IMR-90 (cell line): ENCODE data around the gene USH2A. TPM values are rescaled to one million over a fixed set of nuclear protein-coding genes. Genes with fewer than 3 reads are reported as not detected.

Experiments used
- ATAC-seq: fragments of 200-7000 bp; cut with Tn5 transposase; 2 replicates; pipeline ENCODE4 v1.9.1; 2020; ENCODE audit warnings: low read depth, mild to moderate bottlenecking, moderate library complexity
- BruUV-seq: library from RNA; stranded (reverse); fragments of 400-500 nt; replicated peaks from 2 replicates; lab custom pipeline; 2021; lab: Mats Ljungman, UMichigan
- CTCF ChIA-PET: fragments of 300-600 bp; formaldehyde crosslinking; extraction: SDS; loops from one replicate; lab custom pipeline; 2021; ENCODE audit warnings: antibody characterized with exemption; lab: Yijun Ruan, JAX
- POLR2A ChIA-PET: fragments of 300-600 bp; sonication (Branson Sonifier 250); formaldehyde crosslinking; loops from one replicate; lab custom pipeline; 2022; ENCODE audit warnings: antibody characterized with exemption; ENCODE audit not compliant: unreplicated experiment; lab: Charles Lee
- DNase-seq: peaks from one replicate; pipeline ENCODE4 v3.0.0; 2013
- H2AFZ ChIP-seq: replicated peaks from 2 replicates; pipeline ENCODE3; 2013; ENCODE audit warnings: low read length, mild to moderate bottlenecking; ENCODE audit not compliant: poor library complexity
- H2AK5ac ChIP-seq: 2 replicates; pipeline ENCODE4 v1.6.1; 2013; ENCODE audit warnings: low read depth, low read length, inconsistent platforms
- H2AK9ac ChIP-seq: replicated peaks from 2 replicates; pipeline ENCODE3; 2013; ENCODE audit warnings: mild to moderate bottlenecking, low read depth, low read length, moderate library complexity; ENCODE audit not compliant: poor library complexity
- H2BK120ac ChIP-seq: 2 replicates; pipeline ENCODE4 v1.6.1; 2013; ENCODE audit warnings: low read depth, low read length, inconsistent platforms
- H2BK15ac ChIP-seq: 3 replicates; pipeline ENCODE4 v1.6.1; 2013; ENCODE audit warnings: low read depth, low read length, inconsistent platforms
- H2BK20ac ChIP-seq: 2 replicates; pipeline ENCODE4 v1.6.1; 2013; ENCODE audit warnings: low read depth, mild to moderate bottlenecking, inconsistent platforms, low read length, moderate library complexity
- H2BK5ac ChIP-seq: 2 replicates; pipeline ENCODE4 v1.6.1; 2013; ENCODE audit warnings: mild to moderate bottlenecking, low read depth, low read length, inconsistent platforms; ENCODE audit not compliant: poor library complexity, severe bottlenecking
- H3K14ac ChIP-seq: replicated peaks from 2 replicates; pipeline ENCODE4 v1.6.1; 2013; ENCODE audit warnings: low read depth, low read length, inconsistent platforms
- H3K18ac ChIP-seq: 2 replicates; pipeline ENCODE4 v1.6.1; 2013; ENCODE audit warnings: low read depth, low read length, control low read depth
- H3K23ac ChIP-seq: 2 replicates; pipeline ENCODE4 v1.6.1; 2013; ENCODE audit warnings: low read depth, low read length, inconsistent platforms
- H3K27ac ChIP-seq: 2 replicates; pipeline ENCODE4 v1.5.1; 2013; ENCODE audit warnings: mild to moderate bottlenecking, control low read depth, low read length; ENCODE audit not compliant: insufficient read depth
- H3K27me3 ChIP-seq: 2 replicates; pipeline ENCODE4 v1.6.1; 2013; ENCODE audit warnings: low read length; ENCODE audit not compliant: control insufficient read depth, insufficient read depth
- H3K36me3 ChIP-seq: 2 replicates; pipeline ENCODE4 v1.6.1; 2013; ENCODE audit warnings: low read length, mixed read lengths; ENCODE audit not compliant: control insufficient read depth, insufficient read depth
- H3K4ac ChIP-seq: 2 replicates; pipeline ENCODE4 v1.6.1; 2013; ENCODE audit warnings: low read depth, low read length, inconsistent platforms
- H3K4me1 ChIP-seq: 2 replicates; pipeline ENCODE4 v1.6.1; 2013; ENCODE audit warnings: low read length, mixed read lengths; ENCODE audit not compliant: control insufficient read depth, insufficient read depth
- H3K4me2 ChIP-seq: 2 replicates; pipeline ENCODE4 v1.6.1; 2013; ENCODE audit warnings: low read depth, mild to moderate bottlenecking, control low read depth, low read length, moderate library complexity
- H3K4me3 ChIP-seq: 2 replicates; pipeline ENCODE4 v1.5.1; 2013; ENCODE audit warnings: low read depth, mild to moderate bottlenecking, control low read depth, low read length, moderate library complexity; ENCODE audit not compliant: insufficient read depth
- H3K56ac ChIP-seq: 2 replicates; pipeline ENCODE4 v1.6.1; 2013; ENCODE audit warnings: low read length, inconsistent platforms; ENCODE audit not compliant: insufficient read depth; ENCODE audit errors: extremely low read depth
- H3K79me1 ChIP-seq, 2 experiments: 2 replicates each; pipeline ENCODE4 v1.6.1; 2013; ENCODE audit warnings: low read length in 2 of 2, inconsistent platforms in 1 of 2, low read depth in 1 of 2
- H3K9ac ChIP-seq: 2 replicates; pipeline ENCODE4 v1.6.1; 2013; ENCODE audit warnings: low read depth, low read length, control low read depth
- H3K9me1 ChIP-seq: 2 replicates; pipeline ENCODE4 v1.6.1; 2013; ENCODE audit warnings: low read length, inconsistent platforms; ENCODE audit not compliant: insufficient read depth
- H3K9me3 ChIP-seq: 2 replicates; pipeline ENCODE4 v1.6.1; 2013; ENCODE audit warnings: low read length; ENCODE audit not compliant: control insufficient read depth, insufficient read depth
- H4K20me1 ChIP-seq: 2 replicates; pipeline ENCODE4 v1.6.1; 2013; ENCODE audit warnings: low read length, inconsistent platforms; ENCODE audit not compliant: insufficient read depth
- H4K5ac ChIP-seq: 2 replicates; pipeline ENCODE4 v1.6.1; 2013; ENCODE audit warnings: mild to moderate bottlenecking, low read depth, low read length, control low read depth
- H4K8ac ChIP-seq, 2 experiments: 2 replicates each; pipeline ENCODE4 v1.6.1; 2013; ENCODE audit warnings: low read depth in 2 of 2, low read length in 2 of 2, control low read depth in 1 of 2, inconsistent platforms in 1 of 2
- H4K91ac ChIP-seq: 2 replicates; pipeline ENCODE4 v1.6.1; 2013; ENCODE audit warnings: low read depth, low read length, inconsistent platforms; ENCODE audit not compliant: insufficient read depth
- BHLHE40 ChIP-seq: fragments of 150-350 bp; IDR thresholded peaks from 2 replicates; pipeline ENCODE4 v1.6.1; 2016; ENCODE audit warnings: mild to moderate bottlenecking, low read depth, low read length
- CEBPB ChIP-seq: IDR thresholded peaks from 2 replicates; pipeline ENCODE4 v1.6.1; 2012; ENCODE audit warnings: low read depth, low read length, improper control_type of control experiment
- CHD1 ChIP-seq: IDR thresholded peaks from 2 replicates; pipeline ENCODE4 v1.6.1; 2012; ENCODE audit warnings: low read depth, low read length, improper control_type of control experiment
- ELK1 ChIP-seq: fragments of 150-350 bp; IDR thresholded peaks from 2 replicates; pipeline ENCODE4 v1.6.1; 2016; ENCODE audit warnings: low read depth, mild to moderate bottlenecking, low read length, moderate library complexity, borderline replicate concordance
- FOS ChIP-seq: fragments of 150-350 bp; IDR thresholded peaks from 2 replicates; pipeline ENCODE4 v1.6.1; 2016; ENCODE audit warnings: low read depth, low read length
- MAFK ChIP-seq: IDR thresholded peaks from 2 replicates; pipeline ENCODE4 v1.6.1; 2012; ENCODE audit warnings: low read depth, low read length, improper control_type of control experiment
- MAZ ChIP-seq: IDR thresholded peaks from 2 replicates; pipeline ENCODE4 v1.6.1; 2012; ENCODE audit warnings: low read depth, mild to moderate bottlenecking, low read length, improper control_type of control experiment, moderate library complexity, borderline replicate concordance
- MXI1 ChIP-seq: IDR thresholded peaks from 2 replicates; pipeline ENCODE4 v1.6.1; 2012; ENCODE audit warnings: low read depth, mild to moderate bottlenecking, low read length, moderate library complexity, borderline replicate concordance
- NFE2L2 ChIP-seq: fragments of 150-350 bp; IDR thresholded peaks from 2 replicates; pipeline ENCODE4 v1.6.1; 2016; ENCODE audit warnings: low read depth, mild to moderate bottlenecking, low read length
- POLR2A ChIP-seq: IDR thresholded peaks from 2 replicates; pipeline ENCODE4 v1.6.1; 2012; ENCODE audit warnings: mild to moderate bottlenecking, low read depth, low read length
- RAD21 ChIP-seq: IDR thresholded peaks from 2 replicates; pipeline ENCODE4 v1.6.1; 2012; ENCODE audit warnings: low read length, improper control_type of control experiment
- RCOR1 ChIP-seq: IDR thresholded peaks from 2 replicates; pipeline ENCODE4 v1.6.1; 2012; ENCODE audit warnings: mild to moderate bottlenecking, low read length, improper control_type of control experiment; ENCODE audit not compliant: insufficient replicate concordance
- RFX5 ChIP-seq: IDR thresholded peaks from 2 replicates; pipeline ENCODE4 v1.8.0; 2012; ENCODE audit warnings: low read depth, mild to moderate bottlenecking, low read length, moderate library complexity
- SMC3 ChIP-seq: fragments of 150-350 bp; IDR thresholded peaks from 2 replicates; pipeline ENCODE4 v1.6.1; 2016; ENCODE audit warnings: low read depth, mild to moderate bottlenecking, antibody characterized with exemption, low read length, moderate library complexity
- WGBS, 2 experiments: methylation state at CpG; one replicate each; pipeline versions ENCODE4 v1.1.5 to v1.1.7; 2013; ENCODE audit warnings: missing lambda C conversion rate in 2 of 2; ENCODE audit not compliant: insufficient read length in 1 of 2; ENCODE audit errors: extremely low coverage in 2 of 2; 5-methylcytosine and 5-hydroxymethylcytosine counted together
- dilution Hi-C: fragments of 300-500 bp; cut with HindIII; formaldehyde crosslinking; loops from one replicate; pipeline ENCODE4 v1.14.3; 2018; ENCODE audit warnings: low sequenced_read_pairs; ENCODE audit not compliant: unreplicated experiment
- in situ Hi-C: fragments of 300-500 bp; cut with MboI; formaldehyde crosslinking; loops from 3 replicates; pipeline ENCODE4 v1.14.3; 2019; ENCODE audit warnings: low sequenced_read_pairs, inconsistent platforms, mixed read lengths
- intact Hi-C: fragments of 100-400 bp; cut with micrococcal nuclease; formaldehyde crosslinking; loops from 2 replicates; pipeline ENCODE4 v1.10.0; 2022
- polyA plus RNA-seq, 3 experiments: library from polyadenylated mRNA; depleted of rRNA; stranded (reverse); fragments of >200 nt; gene quantifications; 2 replicates each; pipeline ENCODE4 v1.2.3, GENCODE V29; 2012; ENCODE audit warnings: low replicate concordance in 1 of 3
- total RNA-seq: library from RNA; depleted of rRNA; stranded (reverse); fragments of >200 nt; gene quantifications from 2 replicates; pipeline ENCODE4 v1.2.3, GENCODE V29; 2012
- TF ChIP-seq, protein P1 (sequence below): conservative IDR thresholded peaks from 2 replicates; pipeline ENCODE4 v1.5.1; 2012; ENCODE audit warnings: mild to moderate bottlenecking, low read depth, low read length, improper control_type of control experiment

The USH2A gene
- total and polyA plus RNA-seq, 2 of the 4 experiments (the other 2 are of a cell fraction) = under 0.01 to 0.02 TPM

DNA sequence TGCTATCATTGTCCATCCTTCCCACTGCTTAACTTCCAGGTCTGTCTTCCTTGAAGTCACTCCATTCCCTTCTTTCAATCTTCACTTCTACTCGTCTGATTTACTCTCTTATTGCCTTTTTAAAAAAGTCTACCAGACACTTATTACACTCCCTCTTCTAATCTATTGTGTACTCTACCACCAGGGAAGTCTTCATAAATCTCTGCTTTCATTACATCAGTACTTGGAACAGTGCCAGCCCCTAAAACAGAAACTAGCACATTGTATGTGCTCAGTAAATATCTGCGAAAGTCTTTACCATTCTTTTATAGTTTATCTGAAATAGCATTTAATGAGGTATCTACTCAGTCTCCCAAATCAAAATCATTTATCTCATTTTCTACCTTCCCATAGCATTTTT is 236.4 kb downstream of the USH2A start:
- ChIA-PET CTCF (no interaction called here), POLR2A (no interaction called here)
- no peak overlapping the region for H3K9ac ChIP-seq
- no peak overlapping the region for H3K4me2 ChIP-seq
- H2BK5ac ChIP-seq = no peak overlapping the region
- no TSS peak for BruUV-seq
- no peak overlapping the region for H2AK5ac ChIP-seq
- H3K9me3 ChIP-seq = no peaks in the 10 kb centered on the region
- no peak overlapping the region for H3K27ac ChIP-seq
- H3K23ac ChIP-seq = no peak overlapping the region
- in situ Hi-C loops = no loop called here
- no peak overlapping the region for H2BK15ac ChIP-seq
- peaks cover 5% of the 10 kb centered on the region; the same call in 1 of the 2 replicates for H3K4me1 ChIP-seq
- H4K5ac ChIP-seq = no peak overlapping the region
- no peak overlapping the region for H4K91ac ChIP-seq
- no peak overlapping the region for H3K18ac ChIP-seq
- H3K4ac ChIP-seq = no peak overlapping the region
- intact Hi-C loops = no loop called here
- no peak for ATAC-seq
- no peaks in the 10 kb centered on the region for H4K20me1 ChIP-seq
- no peak overlapping the region for H2AFZ ChIP-seq
- H3K4me3 ChIP-seq = no peak overlapping the region
- no peak overlapping the region for H2BK120ac ChIP-seq
- H3K14ac ChIP-seq = no peak overlapping the region
- 20% methylated on average over 1 of the region's 2 CpGs; no CpG with 5 or more reads in 1 of the 2 experiments for WGBS, 2 experiments
- H3K79me1 ChIP-seq = no peaks in the 10 kb centered on the region
- H4K8ac ChIP-seq = no peak overlapping the region
- TF ChIP-seq MXI1 (no peak), CEBPB (no peak), RAD21 (no peak), BHLHE40 (no peak), RFX5 (no peak), NFE2L2 (no peak), POLR2A (no peak), RCOR1 (no peak), SMC3 (no peak), MAFK (no peak), MAZ (no peak), FOS (no peak), ELK1 (no peak), CHD1 (no peak)
- TF ChIP-seq, protein P1, sequence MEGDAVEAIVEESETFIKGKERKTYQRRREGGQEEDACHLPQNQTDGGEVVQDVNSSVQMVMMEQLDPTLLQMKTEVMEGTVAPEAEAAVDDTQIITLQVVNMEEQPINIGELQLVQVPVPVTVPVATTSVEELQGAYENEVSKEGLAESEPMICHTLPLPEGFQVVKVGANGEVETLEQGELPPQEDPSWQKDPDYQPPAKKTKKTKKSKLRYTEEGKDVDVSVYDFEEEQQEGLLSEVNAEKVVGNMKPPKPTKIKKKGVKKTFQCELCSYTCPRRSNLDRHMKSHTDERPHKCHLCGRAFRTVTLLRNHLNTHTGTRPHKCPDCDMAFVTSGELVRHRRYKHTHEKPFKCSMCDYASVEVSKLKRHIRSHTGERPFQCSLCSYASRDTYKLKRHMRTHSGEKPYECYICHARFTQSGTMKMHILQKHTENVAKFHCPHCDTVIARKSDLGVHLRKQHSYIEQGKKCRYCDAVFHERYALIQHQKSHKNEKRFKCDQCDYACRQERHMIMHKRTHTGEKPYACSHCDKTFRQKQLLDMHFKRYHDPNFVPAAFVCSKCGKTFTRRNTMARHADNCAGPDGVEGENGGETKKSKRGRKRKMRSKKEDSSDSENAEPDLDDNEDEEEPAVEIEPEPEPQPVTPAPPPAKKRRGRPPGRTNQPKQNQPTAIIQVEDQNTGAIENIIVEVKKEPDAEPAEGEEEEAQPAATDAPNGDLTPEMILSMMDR = no peak
- H2BK20ac ChIP-seq = no peak overlapping the region
- no peak overlapping the region for H2AK9ac ChIP-seq
- dilution Hi-C loops = no loop called here
- no peaks in the 10 kb centered on the region for H3K9me1 ChIP-seq
- no peaks in the 10 kb centered on the region for H3K36me3 ChIP-seq
- H3K56ac ChIP-seq = no peak overlapping the region
- H3K27me3 ChIP-seq = no peaks in the 10 kb centered on the region
- peak; percentile 41 for DNase-seq
